Esophagus squamous epithelium (tissue), 5 donors: Measurements from ENCODE around the gene MTOR. TPM values are rescaled to one million over a fixed set of nuclear protein-coding genes. Genes with fewer than 3 reads are reported as not detected.
"Not testable (repeated sequence)": the region's sequence is repeated elsewhere in the genome, so short reads cannot be mapped to it uniquely, and the experiment has no call there.

Experiments
- DNase-seq: peaks from one replicate; lab custom pipeline; 2025; lab: John Stamatoyannopoulos, UW
- H3K27ac ChIP-seq, 4 donors: fragments of 200-600 bp; sonication (generic); one replicate each; pipeline ENCODE4 v1.5.1; 2016 to 2019; ENCODE audit warnings: mild to moderate bottlenecking in 1 of 4
- H3K27me3 ChIP-seq, 4 donors: fragments of 200-600 bp; sonication (generic); 1 replicate in 3 of 4; 2 replicates in 1 of 4; pipeline versions ENCODE4 v1.5.1 to v1.6.0; 2017 to 2021; ENCODE audit warnings: antibody characterized with exemption in 1 of 4
- H3K36me3 ChIP-seq, 3 donors: fragments of 200-600 bp; sonication (generic); one replicate each; pipeline ENCODE4 v1.5.1; 2016 to 2019
- H3K4me1 ChIP-seq, 3 donors: fragments of 200-600 bp; sonication (generic); one replicate each; pipeline ENCODE4 v1.5.1; 2017 to 2019
- H3K4me3 ChIP-seq, 4 donors: fragments of 200-600 bp; sonication (generic); 1 replicate in 3 of 4; 2 replicates in 1 of 4; pipeline ENCODE4 v1.5.1; 2016 to 2019; ENCODE audit warnings: mild to moderate bottlenecking in 2 of 4, moderate library complexity in 1 of 4
- H3K9me3 ChIP-seq, 3 donors: fragments of 200-600 bp; sonication (generic); one replicate each; pipeline ENCODE4 v1.5.1; 2016 to 2019
- POLR2A ChIP-seq, 4 donors: fragments of 450-650 bp; IDR thresholded peaks; one replicate each; pipeline ENCODE4 v1.6.1; 2017; ENCODE audit warnings: antibody characterized with exemption in 4 of 4, mild to moderate bottlenecking in 4 of 4, moderate library complexity in 3 of 4
- WGBS, 2 donors: methylation state at CpG; one replicate each; pipeline ENCODE4 v1.1.5; 2018; 5-methylcytosine and 5-hydroxymethylcytosine counted together
- intact Hi-C: fragments of 100-400 bp; cut with DNase I; formaldehyde crosslinking; loops from one replicate; pipeline ENCODE4 v1.15.0; 2022
- total RNA-seq, 4 donors: library from RNA; depleted of rRNA; stranded (reverse); fragments of >200 nt; gene quantifications; one replicate each; pipeline ENCODE4 v1.1.0, GENCODE V29; 2016
- TF ChIP-seq, protein P1 (sequence below), 6 experiments: fragments of 450-650 bp in 4 of 6; fragments of 200-600 bp in 2 of 6; sonication (generic) in 2 of 6; IDR thresholded peaks; one replicate each; pipeline ENCODE4 v1.5.1; 2016 to 2019; ENCODE audit warnings: antibody characterized with exemption in 6 of 6, mild to moderate bottlenecking in 4 of 6, moderate library complexity in 4 of 6
- donor health status: DM: yes; HTN: yes; CAD: no.

Gene MTOR
- total RNA-seq, 4 donors from 2014 or later, result 25.4 to 34.2 (median 30.1) TPM

DNA sequence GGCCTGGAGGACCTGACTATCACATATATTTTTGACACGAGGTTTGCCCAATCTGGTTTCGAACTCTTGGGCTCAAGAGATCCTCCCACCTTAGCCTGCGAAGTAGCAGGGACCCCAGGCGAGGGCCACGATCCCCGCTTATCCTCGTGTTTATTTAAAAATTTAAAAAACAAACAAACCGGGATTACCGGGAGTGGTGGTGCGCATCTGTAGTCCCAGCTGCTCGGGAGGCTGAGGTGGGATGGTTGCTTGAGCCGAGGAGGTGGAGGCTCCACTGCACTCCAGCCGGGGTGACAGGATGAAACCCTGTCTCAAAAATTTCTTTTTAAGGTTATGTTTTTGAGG is 162.2 kb downstream of the MTOR start:
- Histone ChIP-seq H3K4me3 (peak overlapping the region; percentile 83 to 100 (median 92)), H3K9me3 (no peaks in the 10 kb centered on the region), H3K27ac (peak overlapping the region; percentile 89 to 95 (median 92)), H3K36me3 (peaks cover 0 to 31% (median 25%) of the 10 kb centered on the region in 3 donors), H3K4me1 (peaks cover 7 to 25% (median 10%) of the 10 kb centered on the region in 3 donors), H3K27me3 (no peaks in the 10 kb centered on the region)
- no peak for DNase-seq
- intact Hi-C loops, result no loop called here
- WGBS, 2 donors, result 43 to 52% methylated on average over 10 to 13 of the region's 13 CpGs
- TF ChIP-seq POLR2A (IDR thresholded peaks at IDR 0.05), result no peak
- TF ChIP-seq, protein P1, sequence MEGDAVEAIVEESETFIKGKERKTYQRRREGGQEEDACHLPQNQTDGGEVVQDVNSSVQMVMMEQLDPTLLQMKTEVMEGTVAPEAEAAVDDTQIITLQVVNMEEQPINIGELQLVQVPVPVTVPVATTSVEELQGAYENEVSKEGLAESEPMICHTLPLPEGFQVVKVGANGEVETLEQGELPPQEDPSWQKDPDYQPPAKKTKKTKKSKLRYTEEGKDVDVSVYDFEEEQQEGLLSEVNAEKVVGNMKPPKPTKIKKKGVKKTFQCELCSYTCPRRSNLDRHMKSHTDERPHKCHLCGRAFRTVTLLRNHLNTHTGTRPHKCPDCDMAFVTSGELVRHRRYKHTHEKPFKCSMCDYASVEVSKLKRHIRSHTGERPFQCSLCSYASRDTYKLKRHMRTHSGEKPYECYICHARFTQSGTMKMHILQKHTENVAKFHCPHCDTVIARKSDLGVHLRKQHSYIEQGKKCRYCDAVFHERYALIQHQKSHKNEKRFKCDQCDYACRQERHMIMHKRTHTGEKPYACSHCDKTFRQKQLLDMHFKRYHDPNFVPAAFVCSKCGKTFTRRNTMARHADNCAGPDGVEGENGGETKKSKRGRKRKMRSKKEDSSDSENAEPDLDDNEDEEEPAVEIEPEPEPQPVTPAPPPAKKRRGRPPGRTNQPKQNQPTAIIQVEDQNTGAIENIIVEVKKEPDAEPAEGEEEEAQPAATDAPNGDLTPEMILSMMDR (IDR thresholded peaks at IDR 0.05), result no peak

DNA sequence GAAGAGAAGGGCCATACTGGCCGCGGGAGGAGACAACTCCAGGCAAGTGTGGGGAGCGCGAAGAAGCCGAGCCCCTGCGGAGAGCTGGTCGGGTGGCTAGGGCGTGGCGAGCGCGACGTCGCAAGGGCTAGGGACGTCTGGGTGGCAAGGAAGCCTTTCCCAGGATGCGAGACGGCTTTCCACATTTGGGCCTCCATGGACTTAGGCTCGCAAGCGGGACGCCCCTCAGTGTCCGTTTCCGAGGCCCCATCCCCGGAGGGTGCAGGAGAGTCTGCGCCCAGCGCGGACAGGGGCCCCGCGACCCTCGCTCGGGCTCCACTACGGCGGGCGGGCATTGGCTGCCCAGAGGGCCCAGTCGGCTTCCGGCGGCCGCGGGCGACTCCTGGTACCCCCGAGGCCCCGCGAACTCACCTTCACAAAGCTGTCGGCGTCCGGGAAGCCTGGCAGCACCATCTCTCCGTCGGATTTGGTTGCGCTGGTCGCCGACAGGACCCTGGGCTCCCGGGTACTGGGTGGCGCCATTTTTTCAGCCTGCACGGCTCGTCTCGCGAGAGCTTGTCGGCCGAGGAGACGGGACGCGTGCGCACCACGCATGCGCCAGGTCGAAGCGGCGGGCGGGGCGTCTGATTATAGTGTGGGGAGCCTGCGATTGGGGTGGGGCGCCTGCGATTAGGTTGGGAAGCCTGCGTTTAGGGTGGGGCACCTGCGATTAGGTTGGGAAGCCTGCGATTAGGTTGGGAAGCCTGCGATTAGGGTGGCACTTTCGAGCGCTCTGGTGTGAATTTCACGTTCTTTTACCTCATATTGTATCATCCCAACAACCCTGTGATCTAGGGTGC is 162.8 kb downstream of the MTOR start, which contains the start of gene EXOSC10:
Gene EXOSC10, minus strand, starts transcription at position 560 of the 839 bp plus-strand sequence. Its CDS starts 38 bp downstream, at position 522.
- Histone ChIP-seq H3K27me3 (no peaks in the 10 kb centered on the region), H3K9me3 (no peaks in the 10 kb centered on the region), H3K36me3 (peaks cover 5 to 33% (median 31%) of the 10 kb centered on the region in 3 donors), H3K27ac (peak within 1 kb of the TSS; percentile 89 to 95 (median 92)), H3K4me1 (peaks cover 7 to 25% (median 10%) of the 10 kb centered on the region in 3 donors), H3K4me3 (peak within 1 kb of the TSS; percentile 83 to 100 (median 92))
- peak; percentile 37 for DNase-seq
- 0 to 1% methylated on average over 15 to 22 of the region's 78 CpGs for WGBS, 2 donors
- intact Hi-C loops, result no loop called here
- peak in 3 of 4 donors; percentile 39 to 69 (median 45) for TF ChIP-seq POLR2A (IDR thresholded peaks at IDR 0.05)
- TF ChIP-seq, protein P1 (IDR thresholded peaks at IDR 0.05), result peak in 1 of 6 experiments; percentile 23

DNA sequence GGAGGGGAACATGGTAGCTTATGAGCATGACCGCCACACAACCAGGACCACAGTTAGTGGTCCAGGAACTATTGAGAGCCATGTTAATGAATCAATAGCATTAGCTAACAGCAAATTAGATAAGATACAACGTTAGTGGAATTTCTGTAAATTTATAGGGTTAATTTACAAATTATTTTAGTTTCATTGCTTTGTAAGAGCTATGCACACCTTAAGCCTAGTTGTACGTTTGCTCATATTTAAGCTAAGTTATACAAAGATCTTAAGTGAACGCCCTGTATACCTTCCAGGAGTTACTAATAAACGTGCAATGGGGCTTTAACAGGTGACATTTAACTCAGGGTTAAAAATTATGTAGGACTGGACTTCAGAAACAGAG is 163.4 kb downstream of the MTOR start:
- Histone ChIP-seq H3K27me3 (no peaks in the 10 kb centered on the region), H3K36me3 (peaks cover 11 to 39% (median 37%) of the 10 kb centered on the region in 3 donors), H3K4me1 (peaks cover 7 to 25% (median 10%) of the 10 kb centered on the region in 3 donors), H3K4me3 (peak overlapping the region; percentile 83 to 100 (median 92)), H3K27ac (peak overlapping the region in 3 of 4 donors; percentile 89 to 95 (median 92)), H3K9me3 (no peaks in the 10 kb centered on the region)
- no peak for DNase-seq
- intact Hi-C loops, result no loop called here
- 12 to 17% methylated on average over 5 of the region's 5 CpGs for WGBS, 2 donors
- TF ChIP-seq POLR2A (IDR thresholded peaks at IDR 0.05), result no peak
- TF ChIP-seq, protein P1 (IDR thresholded peaks at IDR 0.05), result no peak

DNA sequence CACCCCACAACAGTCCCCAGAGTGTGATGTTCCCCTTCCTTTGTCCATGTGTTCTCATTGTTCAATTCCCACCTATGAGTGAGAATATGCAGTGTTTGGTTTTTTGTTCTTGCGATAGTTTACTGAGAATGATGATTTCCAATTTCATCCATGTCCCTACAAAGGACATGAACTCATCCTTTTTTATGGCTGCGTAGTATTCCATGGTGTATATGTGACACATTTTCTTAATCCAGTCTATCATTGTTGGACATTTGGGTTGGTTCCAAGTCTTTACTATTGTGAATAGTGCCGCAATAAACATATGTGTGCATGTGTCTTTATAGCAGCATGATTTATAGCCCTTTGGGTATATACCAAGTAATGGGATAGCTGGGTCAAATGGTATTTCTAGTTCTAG is 178.6 kb downstream of the MTOR start:
- Histone ChIP-seq H3K4me1 (peaks cover 0 to 25% (median 0%) of the 10 kb centered on the region in 3 donors), H3K36me3 (peaks cover 0 to 86% (median 37%) of the 10 kb centered on the region in 3 donors)
- DNase-seq, H3K9me3 ChIP-seq, H3K4me3 ChIP-seq, H3K27ac ChIP-seq, H3K27me3 ChIP-seq, intact Hi-C loops: not testable (repeated sequence)
- 80 to 90% methylated on average over 1 to 3 of the region's 3 CpGs for WGBS, 2 donors

DNA sequence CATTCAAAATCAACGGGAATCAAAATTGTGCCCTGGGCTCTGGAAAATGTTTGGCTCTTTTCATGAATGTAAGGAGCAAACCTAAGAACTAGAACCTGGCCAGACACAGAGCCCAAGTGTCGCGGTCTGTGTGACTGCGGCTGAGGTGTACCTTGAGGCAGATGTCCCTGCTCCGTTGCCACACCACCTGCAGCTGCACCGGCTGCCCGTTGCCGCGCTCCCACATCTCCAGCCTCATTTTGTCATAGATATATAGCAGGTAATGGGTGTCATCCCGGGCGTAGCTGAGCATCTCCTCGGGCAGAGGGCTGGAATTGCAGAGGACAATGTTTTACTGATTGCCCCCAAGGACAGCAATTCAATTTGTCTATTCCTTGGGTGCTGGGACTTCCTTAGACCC is 181.4 kb downstream of the MTOR start:
- Histone ChIP-seq H3K9me3 (no peaks in the 10 kb centered on the region), H3K4me3 (no peak overlapping the region), H3K36me3 (peaks cover 13 to 87% (median 35%) of the 10 kb centered on the region in 3 donors), H3K27me3 (no peaks in the 10 kb centered on the region), H3K27ac (peak overlapping the region in 1 of 4 donors; percentile 23), H3K4me1 (peaks cover 0 to 25% (median 0%) of the 10 kb centered on the region in 3 donors)
- 66% methylated on average over 11 to 12 of the region's 12 CpGs for WGBS, 2 donors
- no peak for DNase-seq
- no peak for TF ChIP-seq POLR2A (IDR thresholded peaks at IDR 0.05)
- TF ChIP-seq, protein P1 (IDR thresholded peaks at IDR 0.05), result no peak
- intact Hi-C loops, result no loop called here
